Measurements from ENCODE around the gene ACOX1. TPM values are rescaled to one million over a fixed set of nuclear protein-coding genes. Genes with fewer than 3 reads are reported as not detected.

Gene ACOX1
- total and polyA plus RNA-seq, 2 of the 13 experiments (the other 11 are each of a cell fraction or from before 2014, with no cell fraction given): 86.4 to 120 TPM

DNA sequence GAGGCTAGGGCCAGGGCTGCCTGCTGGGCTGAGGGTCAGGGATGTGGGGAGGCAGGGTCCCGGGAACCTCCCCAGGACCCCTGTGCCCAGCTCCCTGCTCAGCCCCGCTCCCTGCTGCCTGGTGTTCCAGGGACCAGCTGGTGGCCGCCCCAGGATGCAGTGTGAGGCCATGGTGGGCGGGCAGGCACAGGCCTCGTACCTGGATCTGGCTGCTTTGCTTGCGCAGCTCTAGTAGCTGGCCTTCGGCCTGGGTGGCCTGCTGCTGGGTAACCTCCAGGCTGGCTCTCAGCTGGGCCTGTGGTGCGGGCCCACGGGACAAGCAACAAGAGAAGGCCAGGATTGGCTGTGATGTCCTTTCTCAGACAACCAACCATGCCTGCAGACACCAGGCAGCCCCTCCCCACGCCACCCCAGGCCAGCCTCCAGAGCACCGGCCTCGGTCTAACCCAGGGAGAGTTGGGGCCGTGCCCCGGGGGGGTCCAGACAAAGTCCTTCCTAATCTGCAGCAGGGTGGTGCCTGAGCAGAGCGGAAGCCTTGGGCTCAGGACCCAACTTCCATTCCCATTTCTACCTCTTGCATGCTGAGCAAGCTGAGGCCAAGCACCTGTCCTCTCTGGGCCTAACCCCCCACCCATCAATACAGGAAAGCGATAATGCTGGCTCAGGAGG lies 86.3 kb downstream of the ACOX1 start (continued):
- TF ChIP-seq, protein P1, sequence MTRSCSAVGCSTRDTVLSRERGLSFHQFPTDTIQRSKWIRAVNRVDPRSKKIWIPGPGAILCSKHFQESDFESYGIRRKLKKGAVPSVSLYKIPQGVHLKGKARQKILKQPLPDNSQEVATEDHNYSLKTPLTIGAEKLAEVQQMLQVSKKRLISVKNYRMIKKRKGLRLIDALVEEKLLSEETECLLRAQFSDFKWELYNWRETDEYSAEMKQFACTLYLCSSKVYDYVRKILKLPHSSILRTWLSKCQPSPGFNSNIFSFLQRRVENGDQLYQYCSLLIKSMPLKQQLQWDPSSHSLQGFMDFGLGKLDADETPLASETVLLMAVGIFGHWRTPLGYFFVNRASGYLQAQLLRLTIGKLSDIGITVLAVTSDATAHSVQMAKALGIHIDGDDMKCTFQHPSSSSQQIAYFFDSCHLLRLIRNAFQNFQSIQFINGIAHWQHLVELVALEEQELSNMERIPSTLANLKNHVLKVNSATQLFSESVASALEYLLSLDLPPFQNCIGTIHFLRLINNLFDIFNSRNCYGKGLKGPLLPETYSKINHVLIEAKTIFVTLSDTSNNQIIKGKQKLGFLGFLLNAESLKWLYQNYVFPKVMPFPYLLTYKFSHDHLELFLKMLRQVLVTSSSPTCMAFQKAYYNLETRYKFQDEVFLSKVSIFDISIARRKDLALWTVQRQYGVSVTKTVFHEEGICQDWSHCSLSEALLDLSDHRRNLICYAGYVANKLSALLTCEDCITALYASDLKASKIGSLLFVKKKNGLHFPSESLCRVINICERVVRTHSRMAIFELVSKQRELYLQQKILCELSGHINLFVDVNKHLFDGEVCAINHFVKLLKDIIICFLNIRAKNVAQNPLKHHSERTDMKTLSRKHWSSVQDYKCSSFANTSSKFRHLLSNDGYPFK (CRISPR knock-in tag; IDR thresholded peaks at IDR 0.05; ENCODE audit: borderline replicate concordance): 0 out of 2 replicates have a peak, but pooled peaks have one; percentile 32
- TF ChIP-seq ZNF720 (CRISPR knock-in tag; IDR thresholded peaks at IDR 0.05): no peak
- no peak for TF ChIP-seq SALL2 (CRISPR knock-in tag; IDR thresholded peaks at IDR 0.05)
- peak; percentile 41; the same call in 1 of the 2 replicates for TF ChIP-seq ZNF225 (CRISPR knock-in tag; IDR thresholded peaks at IDR 0.05)
- TF ChIP-seq, protein P2, sequence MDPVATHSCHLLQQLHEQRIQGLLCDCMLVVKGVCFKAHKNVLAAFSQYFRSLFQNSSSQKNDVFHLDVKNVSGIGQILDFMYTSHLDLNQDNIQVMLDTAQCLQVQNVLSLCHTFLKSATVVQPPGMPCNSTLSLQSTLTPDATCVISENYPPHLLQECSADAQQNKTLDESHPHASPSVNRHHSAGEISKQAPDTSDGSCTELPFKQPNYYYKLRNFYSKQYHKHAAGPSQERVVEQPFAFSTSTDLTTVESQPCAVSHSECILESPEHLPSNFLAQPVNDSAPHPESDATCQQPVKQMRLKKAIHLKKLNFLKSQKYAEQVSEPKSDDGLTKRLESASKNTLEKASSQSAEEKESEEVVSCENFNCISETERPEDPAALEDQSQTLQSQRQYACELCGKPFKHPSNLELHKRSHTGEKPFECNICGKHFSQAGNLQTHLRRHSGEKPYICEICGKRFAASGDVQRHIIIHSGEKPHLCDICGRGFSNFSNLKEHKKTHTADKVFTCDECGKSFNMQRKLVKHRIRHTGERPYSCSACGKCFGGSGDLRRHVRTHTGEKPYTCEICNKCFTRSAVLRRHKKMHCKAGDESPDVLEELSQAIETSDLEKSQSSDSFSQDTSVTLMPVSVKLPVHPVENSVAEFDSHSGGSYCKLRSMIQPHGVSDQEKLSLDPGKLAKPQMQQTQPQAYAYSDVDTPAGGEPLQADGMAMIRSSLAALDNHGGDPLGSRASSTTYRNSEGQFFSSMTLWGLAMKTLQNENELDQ (CRISPR knock-in tag; IDR thresholded peaks at IDR 0.05; ENCODE audit: borderline replicate concordance): no peak
- no peak for TF ChIP-seq MED8 (CRISPR knock-in tag; IDR thresholded peaks at IDR 0.05; ENCODE audit: insufficient replicate concordance)
- no peak for TF ChIP-seq EEA1 (CRISPR knock-in tag; IDR thresholded peaks at IDR 0.05; ENCODE audit: borderline replicate concordance)
- TF ChIP-seq MTA3 (CRISPR knock-in tag; IDR thresholded peaks at IDR 0.05): no peak
- peak; percentile 38; the same call in 1 of the 2 replicates for TF ChIP-seq NRL (CRISPR knock-in tag; IDR thresholded peaks at IDR 0.05; ENCODE audit: borderline replicate concordance)
- TF ChIP-seq SNRNP70 (IDR thresholded peaks at IDR 0.05; ENCODE audit: low read depth, low read length): no peak
- TF ChIP-seq MTA1 (CRISPR knock-in tag; IDR thresholded peaks at IDR 0.05; ENCODE audit: borderline replicate concordance): no peak; the same call in 1 of the 2 replicates
- TF ChIP-seq, protein P3, sequence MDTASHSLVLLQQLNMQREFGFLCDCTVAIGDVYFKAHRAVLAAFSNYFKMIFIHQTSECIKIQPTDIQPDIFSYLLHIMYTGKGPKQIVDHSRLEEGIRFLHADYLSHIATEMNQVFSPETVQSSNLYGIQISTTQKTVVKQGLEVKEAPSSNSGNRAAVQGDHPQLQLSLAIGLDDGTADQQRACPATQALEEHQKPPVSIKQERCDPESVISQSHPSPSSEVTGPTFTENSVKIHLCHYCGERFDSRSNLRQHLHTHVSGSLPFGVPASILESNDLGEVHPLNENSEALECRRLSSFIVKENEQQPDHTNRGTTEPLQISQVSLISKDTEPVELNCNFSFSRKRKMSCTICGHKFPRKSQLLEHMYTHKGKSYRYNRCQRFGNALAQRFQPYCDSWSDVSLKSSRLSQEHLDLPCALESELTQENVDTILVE (CRISPR knock-in tag; IDR thresholded peaks at IDR 0.05): no peak
- TF ChIP-seq NFYC (CRISPR knock-in tag; IDR thresholded peaks at IDR 0.05): peak; percentile 55
- peak; percentile 46; the same call in 1 of the 2 replicates for TF ChIP-seq ZMYM4 (CRISPR knock-in tag; IDR thresholded peaks at IDR 0.05)
- no peak for TF ChIP-seq GLI4 (CRISPR knock-in tag; IDR thresholded peaks at IDR 0.05; ENCODE audit: borderline replicate concordance)
- no peak; the same call in 1 of the 2 replicates for TF ChIP-seq RARA (CRISPR knock-in tag; IDR thresholded peaks at IDR 0.05)
- TF ChIP-seq ZNF441 (CRISPR knock-in tag; IDR thresholded peaks at IDR 0.05; ENCODE audit: borderline replicate concordance): no peak
- peak; percentile 70 for TF ChIP-seq SAP130 (CRISPR knock-in tag; IDR thresholded peaks at IDR 0.05; ENCODE audit: low read depth)
- TF ChIP-seq, protein P4, sequence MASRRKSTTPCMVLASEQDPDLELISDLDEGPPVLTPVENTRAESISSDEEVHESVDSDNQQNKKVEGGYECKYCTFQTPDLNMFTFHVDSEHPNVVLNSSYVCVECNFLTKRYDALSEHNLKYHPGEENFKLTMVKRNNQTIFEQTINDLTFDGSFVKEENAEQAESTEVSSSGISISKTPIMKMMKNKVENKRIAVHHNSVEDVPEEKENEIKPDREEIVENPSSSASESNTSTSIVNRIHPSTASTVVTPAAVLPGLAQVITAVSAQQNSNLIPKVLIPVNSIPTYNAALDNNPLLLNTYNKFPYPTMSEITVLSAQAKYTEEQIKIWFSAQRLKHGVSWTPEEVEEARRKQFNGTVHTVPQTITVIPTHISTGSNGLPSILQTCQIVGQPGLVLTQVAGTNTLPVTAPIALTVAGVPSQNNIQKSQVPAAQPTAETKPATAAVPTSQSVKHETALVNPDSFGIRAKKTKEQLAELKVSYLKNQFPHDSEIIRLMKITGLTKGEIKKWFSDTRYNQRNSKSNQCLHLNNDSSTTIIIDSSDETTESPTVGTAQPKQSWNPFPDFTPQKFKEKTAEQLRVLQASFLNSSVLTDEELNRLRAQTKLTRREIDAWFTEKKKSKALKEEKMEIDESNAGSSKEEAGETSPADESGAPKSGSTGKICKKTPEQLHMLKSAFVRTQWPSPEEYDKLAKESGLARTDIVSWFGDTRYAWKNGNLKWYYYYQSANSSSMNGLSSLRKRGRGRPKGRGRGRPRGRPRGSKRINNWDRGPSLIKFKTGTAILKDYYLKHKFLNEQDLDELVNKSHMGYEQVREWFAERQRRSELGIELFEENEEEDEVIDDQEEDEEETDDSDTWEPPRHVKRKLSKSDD (CRISPR knock-in tag; IDR thresholded peaks at IDR 0.05; ENCODE audit: low read depth): 0 out of 2 replicates have a peak, but pooled peaks have one; percentile 7
- TF ChIP-seq TBX3 (IDR thresholded peaks at IDR 0.05; ENCODE audit: borderline replicate concordance): no peak
